Measurements from ENCODE around the gene OR52B2.

Gene OR52B2

DNA sequence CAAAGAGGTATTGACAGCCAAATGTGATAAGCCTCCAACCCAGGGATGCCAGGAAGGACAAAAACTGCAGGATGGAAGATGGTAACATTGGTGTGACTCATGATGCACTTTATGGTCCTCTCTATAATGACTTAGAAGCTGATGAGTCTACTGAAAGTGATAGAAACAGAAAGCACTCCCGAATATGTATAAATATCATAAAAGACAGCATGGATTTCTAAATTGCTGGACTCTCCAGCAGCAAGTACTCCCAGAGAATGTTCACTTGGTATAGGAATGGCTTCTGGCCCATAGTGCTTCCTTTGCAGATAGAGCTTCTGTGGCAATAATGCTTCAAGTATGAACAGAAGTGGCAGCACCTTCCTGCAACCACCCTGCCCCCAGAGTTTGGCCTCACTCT lies at the start of gene OR52B2:
TSS of gene OR52B2 (minus strand) at position 101 of the 400 bp plus-strand sequence. CDS start at position 101, 0 bp downstream.
- DNase-seq (ENCODE audit: low read depth in 2 of 2): no peak

DNA sequence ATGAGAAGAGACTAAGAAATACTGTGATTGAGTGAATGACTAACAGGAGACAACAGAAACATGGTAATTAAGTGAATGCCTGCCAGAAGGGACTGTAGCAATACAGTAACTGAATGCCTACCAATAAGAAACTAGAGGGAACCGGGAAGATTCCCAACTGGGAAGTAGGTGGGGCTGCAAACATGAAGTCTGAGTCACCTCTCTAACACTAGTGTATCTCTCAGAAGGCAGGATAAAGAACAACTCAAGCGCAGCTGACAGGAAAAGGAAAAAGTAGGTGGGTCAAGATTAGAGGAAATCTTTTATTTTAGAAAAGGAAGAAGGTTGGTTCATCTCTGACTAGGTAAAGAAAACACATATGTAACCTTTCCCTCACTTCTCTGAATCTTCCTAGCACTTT lies 49.2 kb upstream of the OR52B2 start:
- DNase-seq (ENCODE audit: low read depth in 2 of 2): no peak

GRCh38 chr11:6217722-6218121 lies 47.6 kb upstream of the OR52B2 start:
- DNase-seq (ENCODE audit: low read depth in 2 of 2): no peak

- DNase-seq (ENCODE audit: low read depth in 2 of 2): no peak
These were observed 46.4 kb upstream of the OR52B2 start for GRCh38 chr11:6216501-6216900.

GRCh38 chr11:6214530-6214929 lies 44.4 kb upstream of the OR52B2 start:
- no peak for DNase-seq (ENCODE audit: low read depth in 2 of 2)

- no peak for DNase-seq (ENCODE audit: low read depth in 2 of 2)
These were observed 40.3 kb upstream of the OR52B2 start for GRCh38 chr11:6210274-6210955.

GRCh38 chr11:6209801-6210200 lies 39.7 kb upstream of the OR52B2 start:
- no peak for DNase-seq (ENCODE audit: low read depth in 2 of 2)

GRCh38 chr11:6206456-6207180 lies 36.5 kb upstream of the OR52B2 start:
- no peak for DNase-seq (ENCODE audit: low read depth in 2 of 2)

GRCh38 chr11:6205366-6205765 lies 35.2 kb upstream of the OR52B2 start, which contains the start of gene C11orf42:
C11orf42 (plus strand) TSS chr11:6205557; CDS start chr11:6205616, 59 bp downstream.
- no peak for DNase-seq (ENCODE audit: low read depth in 2 of 2)

GRCh38 chr11:6204706-6205105 lies 34.6 kb upstream of the OR52B2 start:
- DNase-seq (ENCODE audit: low read depth in 2 of 2): no peak

DNA sequence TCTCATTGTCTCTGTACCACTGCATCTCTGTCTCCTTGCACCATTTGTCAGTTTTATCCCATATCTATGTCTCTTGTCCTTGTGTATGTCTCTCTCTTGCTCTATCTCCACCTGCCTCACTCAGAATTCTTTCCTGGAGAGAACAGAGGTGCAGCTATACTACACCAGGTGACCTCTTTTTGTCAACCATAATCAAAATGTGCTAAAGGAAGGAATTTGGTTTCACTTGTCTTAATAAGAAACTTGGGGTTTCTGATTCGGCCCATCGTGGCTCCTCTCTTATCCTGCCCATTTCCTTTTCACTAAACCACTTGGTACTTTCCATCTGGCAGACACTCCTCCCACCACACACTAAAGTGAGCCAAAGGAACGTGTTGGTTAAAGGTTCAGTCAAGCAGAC lies 33.2 kb upstream of the OR52B2 start:
- no peak for DNase-seq (ENCODE audit: low read depth in 2 of 2)

DNA sequence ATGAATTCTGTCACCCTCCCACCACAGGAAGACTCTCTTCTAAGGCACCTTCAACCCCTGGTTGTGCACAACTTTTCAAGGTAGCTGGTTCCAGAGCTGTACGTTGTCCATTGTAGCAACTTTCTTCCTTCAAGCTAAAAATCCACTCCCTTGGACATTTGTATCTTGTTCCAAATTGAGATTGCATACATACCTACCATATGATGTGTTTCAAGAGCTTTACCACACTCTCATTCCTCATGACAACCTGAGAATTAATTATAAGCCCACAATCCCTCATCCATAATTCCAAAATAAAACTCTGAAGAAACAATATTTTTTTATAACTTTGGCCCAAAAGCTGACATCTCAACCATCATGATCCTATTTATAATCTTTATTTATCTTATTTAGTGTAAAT lies 31.9 kb upstream of the OR52B2 start:
- DNase-seq (ENCODE audit: low read depth in 2 of 2): no peak

DNA sequence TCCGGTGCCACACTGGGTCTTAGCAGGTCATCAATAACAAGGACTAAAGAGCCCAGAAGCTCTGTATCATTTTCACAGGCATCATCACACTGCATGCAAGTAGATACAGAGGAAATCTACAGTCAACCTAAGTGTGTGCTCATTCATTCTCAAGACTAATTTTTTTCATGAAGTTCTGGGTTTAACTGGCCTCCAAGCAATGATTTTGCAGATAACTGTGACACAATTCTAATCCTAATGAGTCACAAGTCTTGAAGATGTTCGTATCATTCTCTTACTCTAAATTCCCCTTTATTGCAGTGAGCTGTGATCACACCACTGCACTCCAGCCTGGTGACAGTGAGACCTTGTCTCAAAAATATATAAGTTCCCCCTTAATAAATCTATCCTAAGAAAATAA lies 31.4 kb upstream of the OR52B2 start:
- DNase-seq (ENCODE audit: low read depth in 2 of 2): no peak

GRCh38 chr11:6200975-6201374 lies 30.8 kb upstream of the OR52B2 start:
- no peak for DNase-seq (ENCODE audit: low read depth in 2 of 2)

GRCh38 chr11:6199174-6199810 lies 29.2 kb upstream of the OR52B2 start, which contains the start of gene OR52W1:
OR52W1 (plus strand) TSS chr11:6199224; CDS start chr11:6199224, 0 bp downstream.
- no peak for DNase-seq (ENCODE audit: low read depth in 2 of 2)

DNA sequence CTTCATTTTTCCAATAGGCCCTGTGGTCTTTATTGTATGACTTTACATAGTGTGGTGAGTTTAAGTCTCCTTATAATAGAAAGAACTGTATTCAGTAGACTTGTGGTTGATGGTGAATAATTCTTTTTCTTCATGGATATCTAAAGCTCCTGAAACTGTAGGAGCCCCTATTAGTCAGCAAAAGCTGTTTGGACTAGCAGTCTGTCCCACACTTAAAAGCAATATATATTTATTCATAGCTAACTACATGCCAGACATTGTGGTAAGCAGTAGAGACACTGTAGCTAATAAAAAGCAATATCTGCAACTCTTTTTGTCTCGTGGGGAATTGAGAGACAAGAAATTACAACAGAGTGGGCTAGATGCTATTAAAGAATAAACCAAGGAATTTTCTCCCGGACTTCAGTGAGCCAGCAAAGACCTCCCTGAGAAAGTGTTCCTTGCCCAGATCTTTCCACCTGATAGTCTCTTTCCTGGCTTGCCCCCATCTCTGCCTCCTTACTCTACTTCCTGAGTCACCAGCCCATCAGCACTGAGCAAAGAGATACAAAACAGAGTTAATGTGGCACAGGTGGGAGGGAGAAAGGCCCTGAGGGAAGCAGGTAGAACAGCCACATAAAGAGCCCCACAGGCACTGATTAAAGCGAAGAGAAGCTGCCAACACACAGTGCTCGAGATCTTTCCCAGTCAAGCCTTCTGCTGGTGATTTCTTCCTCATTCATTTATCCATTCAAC lies 27.5 kb upstream of the OR52B2 start:
- DNase-seq (ENCODE audit: low read depth in 2 of 2): no peak

- DNase-seq (ENCODE audit: low read depth in 2 of 2): no peak
These were observed 26.3 kb upstream of the OR52B2 start for GRCh38 chr11:6196396-6196795.

- DNase-seq (ENCODE audit: low read depth in 2 of 2): no peak
These were observed 24.0 kb upstream of the OR52B2 start for GRCh38 chr11:6194065-6194581.

DNA sequence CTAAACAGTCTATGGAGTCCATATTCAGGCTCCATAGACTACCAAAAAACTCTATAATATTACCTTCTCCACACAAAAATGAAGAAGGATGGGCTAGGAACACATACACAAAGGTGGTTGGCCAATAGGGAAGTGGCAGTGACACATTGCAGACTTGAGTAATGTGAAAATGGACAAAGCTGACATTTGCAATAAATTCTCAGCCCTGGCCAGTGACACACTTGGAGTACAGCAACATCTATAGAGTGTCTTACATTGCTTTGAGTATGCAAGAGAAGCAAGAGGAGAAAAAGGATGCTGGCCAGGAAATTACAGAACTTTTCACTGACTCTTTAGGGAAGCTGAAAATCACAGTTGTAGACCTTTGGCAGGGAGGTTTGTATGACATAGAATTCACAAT lies 21.6 kb upstream of the OR52B2 start:
- no peak for DNase-seq (ENCODE audit: low read depth in 2 of 2)

GRCh38 chr11:6175440-6175839 lies 5.3 kb upstream of the OR52B2 start:
- DNase-seq (ENCODE audit: low read depth in 2 of 2): no peak

- no peak for DNase-seq (ENCODE audit: low read depth in 2 of 2)
These were observed 13.3 kb downstream of the OR52B2 start for GRCh38 chr11:6156628-6157359.

Measured in activated CD8-positive, alpha-beta memory T cell treated with anti-CD3 and anti-CD28 coated beads for 4 hours (primary cell).